Cardiac fibroblast (primary cell): ENCODE data around the gene PDCL3.

Source experiments
- DNase-seq, 2 donors: peaks; one replicate each; pipeline versions ENCODE4 v3.0.0 to v3.0.0-alpha.2; 2010; ENCODE audit warnings: low read depth in 2 of 2
- H3K4me3 ChIP-seq, 2 donors: replicated peaks in 1 of 2; 1 replicate in 1 of 2; 2 replicates in 1 of 2; pipeline ENCODE4 v1.5.1; 2011; ENCODE audit warnings: low read depth in 2 of 2, low read length in 2 of 2, mild to moderate bottlenecking in 2 of 2, moderate library complexity in 1 of 2
- TF ChIP-seq, protein P1 (sequence below): IDR thresholded peaks from one replicate; pipeline ENCODE4 v1.5.1; 2011; ENCODE audit warnings: low read depth, mild to moderate bottlenecking, low read length, inconsistent platforms

PDCL3 gene

DNA sequence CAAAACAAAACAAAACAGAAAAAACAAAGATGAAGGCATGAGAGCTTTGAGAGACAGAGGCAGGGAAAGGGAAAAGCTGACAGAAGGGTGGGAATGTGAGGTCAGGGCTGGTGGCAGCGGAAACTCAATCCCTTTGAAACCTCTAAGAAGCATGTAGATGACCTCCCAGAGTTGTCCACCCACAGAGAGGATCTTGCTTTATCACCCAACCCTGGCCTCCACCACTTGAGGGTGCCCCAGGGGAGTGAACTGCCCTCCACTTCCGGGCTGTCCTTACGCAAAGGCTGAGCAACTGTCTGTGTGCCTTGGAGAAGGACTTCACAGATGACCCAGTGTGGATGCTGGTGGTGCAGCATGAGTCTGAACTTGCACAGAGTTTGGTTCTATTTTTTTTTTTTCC is 26.7 kb downstream of the PDCL3 start:
- TF ChIP-seq, protein P1, sequence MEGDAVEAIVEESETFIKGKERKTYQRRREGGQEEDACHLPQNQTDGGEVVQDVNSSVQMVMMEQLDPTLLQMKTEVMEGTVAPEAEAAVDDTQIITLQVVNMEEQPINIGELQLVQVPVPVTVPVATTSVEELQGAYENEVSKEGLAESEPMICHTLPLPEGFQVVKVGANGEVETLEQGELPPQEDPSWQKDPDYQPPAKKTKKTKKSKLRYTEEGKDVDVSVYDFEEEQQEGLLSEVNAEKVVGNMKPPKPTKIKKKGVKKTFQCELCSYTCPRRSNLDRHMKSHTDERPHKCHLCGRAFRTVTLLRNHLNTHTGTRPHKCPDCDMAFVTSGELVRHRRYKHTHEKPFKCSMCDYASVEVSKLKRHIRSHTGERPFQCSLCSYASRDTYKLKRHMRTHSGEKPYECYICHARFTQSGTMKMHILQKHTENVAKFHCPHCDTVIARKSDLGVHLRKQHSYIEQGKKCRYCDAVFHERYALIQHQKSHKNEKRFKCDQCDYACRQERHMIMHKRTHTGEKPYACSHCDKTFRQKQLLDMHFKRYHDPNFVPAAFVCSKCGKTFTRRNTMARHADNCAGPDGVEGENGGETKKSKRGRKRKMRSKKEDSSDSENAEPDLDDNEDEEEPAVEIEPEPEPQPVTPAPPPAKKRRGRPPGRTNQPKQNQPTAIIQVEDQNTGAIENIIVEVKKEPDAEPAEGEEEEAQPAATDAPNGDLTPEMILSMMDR, result no peak
- no peak overlapping the region for H3K4me3 ChIP-seq
- peak in 1 of 2 donors; percentile 33 for DNase-seq

GRCh38 chr2:100592226-100592625 is 29.4 kb downstream of the PDCL3 start:
- no peak overlapping the region for H3K4me3 ChIP-seq
- TF ChIP-seq, protein P1, result no peak
- DNase-seq, result peak; percentile 42

- no peak overlapping the region for H3K4me3 ChIP-seq
- TF ChIP-seq, protein P1, result no peak
- DNase-seq, result no peak
These were observed 33.7 kb downstream of the PDCL3 start for GRCh38 chr2:100596465-100596864.

DNA sequence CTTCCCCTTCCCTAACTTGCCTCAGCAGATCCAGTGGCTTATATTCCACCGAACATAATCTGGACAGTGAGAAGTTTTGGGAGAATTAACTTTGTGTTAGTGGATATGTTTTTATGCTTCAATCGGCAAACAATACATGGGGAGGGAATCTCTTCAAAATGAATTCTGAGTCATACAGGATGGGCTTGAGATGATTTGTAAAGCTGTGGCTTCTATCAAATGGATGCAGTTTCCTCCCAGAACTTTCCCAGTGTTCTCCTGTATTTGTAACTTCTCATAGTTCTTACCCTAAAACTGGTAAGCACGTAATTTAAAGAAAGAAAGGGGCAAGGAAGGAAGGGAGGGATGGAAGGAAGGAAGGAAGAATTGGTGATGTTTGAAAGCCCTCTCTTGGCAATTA is 36.8 kb downstream of the PDCL3 start:
- H3K4me3 ChIP-seq, result no peak overlapping the region
- TF ChIP-seq, protein P1, result no peak
- no peak for DNase-seq

DNA sequence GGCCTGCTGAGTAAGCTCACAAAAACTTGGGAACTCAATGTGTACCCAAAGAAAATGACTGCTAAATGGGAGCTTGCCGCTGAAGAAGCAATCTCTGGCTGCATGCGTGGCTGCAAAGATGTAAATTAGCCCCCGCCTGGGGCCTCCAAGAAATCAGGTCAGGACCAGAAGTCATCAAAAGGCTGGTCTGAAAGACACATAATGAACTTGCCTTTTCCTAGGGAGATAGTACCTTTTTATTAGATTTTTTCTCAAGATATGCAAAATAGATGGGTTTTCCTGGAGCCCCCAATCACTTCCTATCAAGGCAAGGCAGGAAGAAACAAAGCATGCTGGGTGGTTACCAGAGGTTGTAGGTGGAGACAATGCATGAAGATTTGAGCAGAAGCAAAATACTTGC is 38.9 kb downstream of the PDCL3 start:
- DNase-seq, result no peak
- TF ChIP-seq, protein P1, result no peak
- H3K4me3 ChIP-seq, result no peak overlapping the region

DNA sequence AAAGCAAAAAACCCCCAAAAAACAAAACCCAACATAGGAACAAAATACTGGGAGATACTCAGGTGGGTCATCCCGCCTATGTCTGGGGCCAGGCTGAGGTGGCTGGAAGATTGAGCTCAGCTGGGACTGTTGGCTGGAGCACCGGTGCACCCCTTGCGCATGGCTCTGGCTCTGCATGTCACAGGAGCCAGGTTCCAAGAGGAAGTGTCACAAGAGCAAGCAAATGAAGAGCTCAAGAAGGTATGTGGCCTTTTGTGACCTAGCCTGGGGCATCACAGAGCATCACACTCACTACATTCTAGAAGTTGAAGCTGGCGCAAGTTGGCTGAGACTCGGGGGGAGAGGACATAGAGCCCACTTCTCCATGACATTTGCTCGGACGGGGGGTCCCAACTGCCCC is 40.6 kb downstream of the PDCL3 start:
- no peak overlapping the region for H3K4me3 ChIP-seq
- DNase-seq, result no peak
- TF ChIP-seq, protein P1, result no peak

DNA sequence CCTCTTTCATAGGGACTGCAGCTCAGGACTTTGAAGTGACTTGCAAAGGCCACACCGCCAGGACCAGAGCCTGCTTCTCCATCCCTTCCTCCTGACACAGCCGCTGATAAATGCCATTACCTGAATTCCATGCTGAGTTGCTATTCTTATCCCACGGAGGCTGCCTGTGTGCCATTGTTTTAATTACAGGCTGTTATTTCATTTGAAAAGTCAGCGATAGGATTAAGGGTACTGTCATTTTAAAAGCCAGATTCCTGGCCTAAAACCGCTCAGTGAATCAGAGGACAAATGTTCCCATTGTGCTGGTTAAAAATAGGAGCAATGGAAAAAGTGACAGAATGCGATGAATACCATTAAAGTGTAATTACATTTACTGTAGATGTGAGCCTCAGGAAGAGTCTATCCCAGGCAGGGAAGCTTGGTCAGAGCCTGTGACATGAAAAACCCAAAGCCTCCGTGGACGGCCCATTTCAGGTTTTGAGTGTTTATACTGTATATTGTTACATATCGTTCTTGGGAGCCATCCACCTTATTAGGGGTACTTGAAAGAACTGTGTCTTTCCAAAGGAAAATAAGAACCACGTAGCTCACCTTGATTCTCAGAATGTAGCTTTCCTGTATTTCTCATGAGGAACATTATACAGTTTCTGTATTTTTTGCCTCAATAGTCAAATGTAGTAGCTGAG is 41.3 kb downstream of the PDCL3 start:
- peak; percentile 11 to 70 for DNase-seq
- H3K4me3 ChIP-seq, result no peak overlapping the region
- TF ChIP-seq, protein P1, result no peak
